Measurements from ENCODE around the gene SETBP1.
A peak's percentile ranks its signal among the peaks of the same experiment; 100 is the strongest.

Gene SETBP1

GRCh38 chr18:45110577-45111501, 430.2 kb downstream of the SETBP1 start:
- DNase-seq (ENCODE audit: low spot score): peak; percentile 37

GRCh38 chr18:45111502-45111848, 430.8 kb downstream of the SETBP1 start:
- no peak for DNase-seq (ENCODE audit: low spot score)

GRCh38 chr18:45112682-45113081, 432.0 kb downstream of the SETBP1 start:
- DNase-seq (ENCODE audit: low spot score): no peak

GRCh38 chr18:45116116-45116515, 435.4 kb downstream of the SETBP1 start:
- DNase-seq (ENCODE audit: low spot score): no peak
